Caco-2 (cell line): Measurements from ENCODE around the gene ZNF583. TPM values are rescaled to one million over a fixed set of nuclear protein-coding genes. Genes with fewer than 3 reads are reported as not detected.

Experiments
- BruUV-seq: library from RNA; stranded (reverse); fragments of 400-500 nt; replicated peaks from 2 replicates; lab custom pipeline; 2021; lab: Mats Ljungman, UMichigan
- CTCF ChIA-PET: fragments of 300-600 bp; sonication (Branson Sonifier 250); formaldehyde crosslinking; loops from one replicate; lab custom pipeline; 2022; ENCODE audit warnings: antibody characterized with exemption; lab: Charles Lee
- POLR2A ChIA-PET: fragments of 300-600 bp; sonication (Branson Sonifier 250); formaldehyde crosslinking; loops from one replicate; lab custom pipeline; 2022; ENCODE audit warnings: antibody characterized with exemption; lab: Charles Lee
- DNase-seq, 2 experiments: peaks; one replicate each; pipeline versions ENCODE4 v3.0.0 to v3.0.0-alpha.2; 2020 to 2022
- H3K27me3 ChIP-seq: replicated peaks from 2 replicates; pipeline ENCODE4 v1.6.0; 2011; ENCODE audit warnings: low read length; ENCODE audit not compliant: control insufficient read depth, insufficient read depth
- H3K36me3 ChIP-seq: 2 replicates; pipeline ENCODE4 v1.5.1; 2011; ENCODE audit warnings: low read length; ENCODE audit not compliant: control insufficient read depth, insufficient read depth
- H3K4me1 ChIP-seq: fragments of 250-450 bp; sonication (Bioruptor Pico); 2 replicates; pipeline ENCODE4 v1.5.1; 2020; ENCODE audit warnings: mild to moderate bottlenecking
- H3K4me3 ChIP-seq: 2 replicates; pipeline ENCODE4 v1.5.1; 2011; ENCODE audit warnings: low read depth, mild to moderate bottlenecking, control low read depth, low read length
- H3K9me3 ChIP-seq: fragments of 250-450 bp; sonication (Bioruptor Pico); 2 replicates; pipeline ENCODE4 v1.5.1; 2020; ENCODE audit warnings: mild to moderate bottlenecking, moderate library complexity
- H3K27ac Mint-ChIP-seq: one replicate; pipeline ENCODE4 v1.8.0; 2022; ENCODE audit warnings: mixed read lengths; ENCODE audit not compliant: unreplicated experiment
- H3K27me3 Mint-ChIP-seq: one replicate; pipeline ENCODE4 v1.8.0; 2022; ENCODE audit warnings: mixed read lengths; ENCODE audit not compliant: insufficient read depth, unreplicated experiment
- H3K36me3 Mint-ChIP-seq: one replicate; pipeline ENCODE4 v1.8.0; 2022; ENCODE audit warnings: mild to moderate bottlenecking, mixed read lengths; ENCODE audit not compliant: insufficient read depth, unreplicated experiment
- H3K4me1 Mint-ChIP-seq: one replicate; pipeline ENCODE4 v1.8.0; 2022; ENCODE audit warnings: low read depth, mixed read lengths; ENCODE audit not compliant: unreplicated experiment
- H3K4me3 Mint-ChIP-seq: one replicate; pipeline ENCODE4 v1.8.0; 2022; ENCODE audit warnings: mild to moderate bottlenecking, moderate library complexity, mixed read lengths; ENCODE audit not compliant: unreplicated experiment
- H3K9me3 Mint-ChIP-seq: one replicate; pipeline ENCODE4 v1.8.0; 2022; ENCODE audit warnings: mixed read lengths; ENCODE audit not compliant: unreplicated experiment
- intact Hi-C: fragments of 100-400 bp; cut with micrococcal nuclease; formaldehyde crosslinking; loops from one replicate; pipeline ENCODE4 v1.10.0; 2022; ENCODE audit not compliant: unreplicated experiment
- total RNA-seq: library from RNA; stranded (reverse); gene quantifications from 2 replicates; pipeline ENCODE4 v1.2.3, GENCODE V29; 2022
- TF ChIP-seq, protein P1 (sequence below), 2 experiments: fragments of 200-600 bp in 1 of 2; IDR thresholded peaks; 1 replicate in 1 of 2; 2 replicates in 1 of 2; pipeline versions ENCODE4 v1.5.1 to v1.8.0; 2011 to 2022; ENCODE audit warnings: antibody characterized with exemption in 1 of 2, control low read depth in 1 of 2, inconsistent platforms in 1 of 2, low read depth in 1 of 2, low read length in 1 of 2, mild to moderate bottlenecking in 1 of 2, moderate library complexity in 1 of 2; ENCODE audit not compliant: insufficient read depth in 1 of 2, severe bottlenecking in 1 of 2, unreplicated experiment in 1 of 2

The ZNF583 gene
- total RNA-seq, 1 experiment from 2014 or later: not detected

DNA sequence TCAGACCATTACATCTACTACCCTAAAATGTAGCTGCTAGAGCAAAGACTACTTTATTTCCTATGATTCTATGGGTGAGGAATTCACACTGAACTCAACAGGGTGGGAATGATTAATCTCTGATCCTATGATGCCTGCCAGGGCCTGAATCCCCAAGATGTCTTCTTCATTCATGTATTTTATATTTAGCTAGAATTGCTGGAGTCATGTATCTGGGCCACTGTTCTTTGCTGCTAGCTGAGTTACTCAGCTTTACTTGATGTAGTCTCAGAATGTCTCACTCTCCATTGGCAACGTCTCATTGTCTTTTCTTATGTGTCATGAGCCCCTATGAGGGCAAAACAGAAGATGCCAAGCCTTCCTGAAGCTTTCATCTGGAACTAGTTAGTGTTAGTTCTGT lies 31.9 kb upstream of the ZNF583 start:
- H3K27me3 ChIP-seq: no peaks in the 10 kb centered on the region
- H3K36me3 Mint-ChIP-seq: no peaks in the 10 kb centered on the region
- ChIA-PET POLR2A (no interaction called here), CTCF (no interaction called here)
- H3K9me3 Mint-ChIP-seq: peaks cover 48% of the 10 kb centered on the region
- no peaks in the 10 kb centered on the region for H3K36me3 ChIP-seq
- TF ChIP-seq, protein P1, sequence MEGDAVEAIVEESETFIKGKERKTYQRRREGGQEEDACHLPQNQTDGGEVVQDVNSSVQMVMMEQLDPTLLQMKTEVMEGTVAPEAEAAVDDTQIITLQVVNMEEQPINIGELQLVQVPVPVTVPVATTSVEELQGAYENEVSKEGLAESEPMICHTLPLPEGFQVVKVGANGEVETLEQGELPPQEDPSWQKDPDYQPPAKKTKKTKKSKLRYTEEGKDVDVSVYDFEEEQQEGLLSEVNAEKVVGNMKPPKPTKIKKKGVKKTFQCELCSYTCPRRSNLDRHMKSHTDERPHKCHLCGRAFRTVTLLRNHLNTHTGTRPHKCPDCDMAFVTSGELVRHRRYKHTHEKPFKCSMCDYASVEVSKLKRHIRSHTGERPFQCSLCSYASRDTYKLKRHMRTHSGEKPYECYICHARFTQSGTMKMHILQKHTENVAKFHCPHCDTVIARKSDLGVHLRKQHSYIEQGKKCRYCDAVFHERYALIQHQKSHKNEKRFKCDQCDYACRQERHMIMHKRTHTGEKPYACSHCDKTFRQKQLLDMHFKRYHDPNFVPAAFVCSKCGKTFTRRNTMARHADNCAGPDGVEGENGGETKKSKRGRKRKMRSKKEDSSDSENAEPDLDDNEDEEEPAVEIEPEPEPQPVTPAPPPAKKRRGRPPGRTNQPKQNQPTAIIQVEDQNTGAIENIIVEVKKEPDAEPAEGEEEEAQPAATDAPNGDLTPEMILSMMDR (IDR thresholded peaks at IDR 0.05; ENCODE audit: insufficient read depth in 1 of 2, low read depth in 1 of 2, low read length in 1 of 2, severe bottlenecking in 1 of 2, unreplicated experiment in 1 of 2): no peak
- H3K27me3 Mint-ChIP-seq: no peaks in the 10 kb centered on the region
- intact Hi-C loops: no loop called here
- no TSS peak for BruUV-seq
- no peak overlapping the region for H3K27ac Mint-ChIP-seq
- peaks cover 26% of the 10 kb centered on the region for H3K9me3 ChIP-seq
- no peak overlapping the region for H3K4me3 ChIP-seq
- H3K4me1 Mint-ChIP-seq: no peaks in the 10 kb centered on the region
- H3K4me1 ChIP-seq: no peaks in the 10 kb centered on the region
- no peak for DNase-seq
- no peak overlapping the region for H3K4me3 Mint-ChIP-seq

DNA sequence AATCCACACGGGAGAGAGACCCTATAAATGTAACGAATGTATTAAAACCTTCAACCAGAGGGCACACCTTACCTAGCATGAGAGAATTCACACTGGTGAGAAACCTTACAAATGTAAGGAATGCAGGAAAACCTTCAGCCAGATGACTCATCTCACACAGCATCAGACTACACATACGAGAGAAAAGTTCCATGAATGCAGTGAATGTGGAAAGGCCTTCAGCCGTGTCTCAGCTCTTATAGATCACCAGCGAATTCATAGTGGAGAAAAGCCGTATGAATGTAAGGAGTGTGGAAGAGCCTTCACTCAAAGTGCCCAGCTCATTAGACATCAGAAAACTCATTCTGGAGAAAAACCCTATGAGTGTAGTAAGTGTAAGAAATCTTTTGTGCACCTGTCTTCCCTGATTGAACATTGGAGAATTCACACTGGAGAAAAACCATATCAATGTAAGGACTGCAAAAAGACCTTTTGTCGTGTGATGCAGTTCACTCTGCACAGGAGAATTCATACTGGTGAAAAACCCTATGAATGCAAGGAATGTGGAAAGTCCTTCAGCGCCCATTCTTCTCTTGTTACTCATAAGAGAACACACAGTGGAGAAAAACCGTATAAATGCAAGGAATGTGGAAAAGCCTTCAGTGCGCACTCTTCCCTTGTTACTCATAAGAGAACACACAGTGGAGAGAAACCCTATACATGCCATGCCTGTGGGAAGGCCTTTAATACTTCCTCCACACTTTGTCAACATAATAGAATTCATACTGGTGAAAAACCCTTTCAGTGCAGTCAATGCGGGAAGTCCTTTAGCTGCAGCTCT lies 26.8 kb upstream of the ZNF583 start:
- H3K4me3 Mint-ChIP-seq: no peak overlapping the region
- Histone ChIP-seq H3K27me3 (no peaks in the 10 kb centered on the region), H3K4me3 (no peak overlapping the region), H3K36me3 (no peaks in the 10 kb centered on the region), H3K4me1 (no peaks in the 10 kb centered on the region), H3K9me3 (peaks cover 20% of the 10 kb centered on the region)
- POLR2A ChIA-PET: no interaction called here
- no peaks in the 10 kb centered on the region for H3K27me3 Mint-ChIP-seq
- no peak for DNase-seq
- no peaks in the 10 kb centered on the region for H3K4me1 Mint-ChIP-seq
- CTCF ChIA-PET: no interaction called here
- H3K27ac Mint-ChIP-seq: no peak overlapping the region
- no TSS peak for BruUV-seq
- TF ChIP-seq, protein P1 (IDR thresholded peaks at IDR 0.05; ENCODE audit: insufficient read depth in 1 of 2, low read depth in 1 of 2, low read length in 1 of 2, severe bottlenecking in 1 of 2, unreplicated experiment in 1 of 2): no peak
- H3K9me3 Mint-ChIP-seq: peaks cover 50% of the 10 kb centered on the region
- H3K36me3 Mint-ChIP-seq: no peaks in the 10 kb centered on the region
- intact Hi-C loops: no loop called here

DNA sequence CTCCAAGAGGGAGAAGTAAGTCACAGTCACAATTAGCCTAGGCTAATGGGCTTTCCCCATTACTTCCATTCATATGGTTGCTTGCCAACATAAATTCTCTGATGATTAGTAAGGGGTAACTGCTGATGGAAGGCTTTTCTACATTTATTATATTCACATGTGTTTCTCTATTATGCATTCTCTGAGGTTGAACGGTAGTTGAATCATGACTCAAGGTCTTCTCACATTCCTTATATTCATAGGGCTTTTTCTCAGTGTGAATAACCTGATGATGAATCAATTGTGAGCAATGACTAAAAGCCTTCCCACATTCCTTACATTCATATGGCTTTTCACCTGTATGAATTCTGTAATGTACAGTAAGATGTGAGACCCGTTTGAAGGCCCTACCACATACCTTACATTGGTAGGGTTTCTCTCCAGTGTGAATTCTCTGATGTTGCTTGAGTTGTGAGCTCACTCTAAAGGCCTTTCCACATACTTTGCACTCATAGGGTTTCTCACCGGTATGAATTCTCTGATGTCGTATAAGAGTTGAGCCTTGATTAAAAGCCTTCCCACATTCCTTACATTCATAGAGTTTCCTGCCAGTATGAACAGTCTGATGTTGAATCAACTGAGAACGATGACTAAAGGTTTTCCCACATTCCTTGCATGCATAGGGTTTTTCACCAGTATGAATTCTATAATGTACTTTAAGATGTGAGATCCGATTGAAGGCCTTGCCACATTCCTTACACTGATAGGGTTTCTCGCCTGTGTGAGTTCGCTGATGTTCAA lies 20.1 kb upstream of the ZNF583 start:
- Mint-ChIP-seq H3K4me3 (no peak overlapping the region), H3K36me3 (no peaks in the 10 kb centered on the region), H3K27ac (no peak overlapping the region), H3K4me1 (no peaks in the 10 kb centered on the region), H3K9me3 (peaks cover 50% of the 10 kb centered on the region), H3K27me3 (no peaks in the 10 kb centered on the region)
- DNase-seq: no peak
- no peaks in the 10 kb centered on the region for H3K27me3 ChIP-seq
- intact Hi-C loops: no loop called here
- no peak overlapping the region for H3K4me3 ChIP-seq
- TF ChIP-seq, protein P1 (IDR thresholded peaks at IDR 0.05; ENCODE audit: insufficient read depth in 1 of 2, low read depth in 1 of 2, low read length in 1 of 2, severe bottlenecking in 1 of 2, unreplicated experiment in 1 of 2): no peak
- ChIA-PET CTCF (no interaction called here), POLR2A (no interaction called here)
- no TSS peak for BruUV-seq
- no peaks in the 10 kb centered on the region for H3K36me3 ChIP-seq
- H3K9me3 ChIP-seq: peaks cover 4% of the 10 kb centered on the region
- H3K4me1 ChIP-seq: no peaks in the 10 kb centered on the region
